ENCODE results near the gene CCDC92.

DNA sequence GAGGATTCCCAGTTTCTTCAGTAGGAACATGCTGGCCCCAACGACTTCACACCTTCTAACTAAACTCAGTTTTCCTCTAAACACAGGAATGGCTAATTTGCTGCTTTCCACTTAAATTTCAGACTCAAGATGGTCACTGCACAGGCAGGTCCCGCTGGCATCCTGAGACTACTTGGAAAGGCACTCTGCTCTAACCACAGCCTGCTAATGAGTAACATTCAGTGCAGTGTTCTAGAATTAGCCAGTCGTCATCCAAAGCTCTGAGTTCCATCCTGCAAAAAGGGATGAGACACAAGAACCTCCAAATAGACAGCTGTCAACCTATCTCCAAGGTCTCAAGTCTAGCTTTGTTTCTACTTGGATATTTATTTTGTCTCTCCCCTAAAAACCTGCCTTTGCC, 6.0 kb downstream of the CCDC92 start:
- no peak for TF ChIP-seq POLR2AphosphoS5 (IDR thresholded peaks at IDR 0.05; ENCODE audit: low read length)
- no peak for TF ChIP-seq ZSCAN29 (IDR thresholded peaks at IDR 0.05)
- TF ChIP-seq, protein P1, sequence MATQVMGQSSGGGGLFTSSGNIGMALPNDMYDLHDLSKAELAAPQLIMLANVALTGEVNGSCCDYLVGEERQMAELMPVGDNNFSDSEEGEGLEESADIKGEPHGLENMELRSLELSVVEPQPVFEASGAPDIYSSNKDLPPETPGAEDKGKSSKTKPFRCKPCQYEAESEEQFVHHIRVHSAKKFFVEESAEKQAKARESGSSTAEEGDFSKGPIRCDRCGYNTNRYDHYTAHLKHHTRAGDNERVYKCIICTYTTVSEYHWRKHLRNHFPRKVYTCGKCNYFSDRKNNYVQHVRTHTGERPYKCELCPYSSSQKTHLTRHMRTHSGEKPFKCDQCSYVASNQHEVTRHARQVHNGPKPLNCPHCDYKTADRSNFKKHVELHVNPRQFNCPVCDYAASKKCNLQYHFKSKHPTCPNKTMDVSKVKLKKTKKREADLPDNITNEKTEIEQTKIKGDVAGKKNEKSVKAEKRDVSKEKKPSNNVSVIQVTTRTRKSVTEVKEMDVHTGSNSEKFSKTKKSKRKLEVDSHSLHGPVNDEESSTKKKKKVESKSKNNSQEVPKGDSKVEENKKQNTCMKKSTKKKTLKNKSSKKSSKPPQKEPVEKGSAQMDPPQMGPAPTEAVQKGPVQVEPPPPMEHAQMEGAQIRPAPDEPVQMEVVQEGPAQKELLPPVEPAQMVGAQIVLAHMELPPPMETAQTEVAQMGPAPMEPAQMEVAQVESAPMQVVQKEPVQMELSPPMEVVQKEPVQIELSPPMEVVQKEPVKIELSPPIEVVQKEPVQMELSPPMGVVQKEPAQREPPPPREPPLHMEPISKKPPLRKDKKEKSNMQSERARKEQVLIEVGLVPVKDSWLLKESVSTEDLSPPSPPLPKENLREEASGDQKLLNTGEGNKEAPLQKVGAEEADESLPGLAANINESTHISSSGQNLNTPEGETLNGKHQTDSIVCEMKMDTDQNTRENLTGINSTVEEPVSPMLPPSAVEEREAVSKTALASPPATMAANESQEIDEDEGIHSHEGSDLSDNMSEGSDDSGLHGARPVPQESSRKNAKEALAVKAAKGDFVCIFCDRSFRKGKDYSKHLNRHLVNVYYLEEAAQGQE (IDR thresholded peaks at IDR 0.05; ENCODE audit: low read depth, low read length), result no peak
- TF ChIP-seq, protein P2, sequence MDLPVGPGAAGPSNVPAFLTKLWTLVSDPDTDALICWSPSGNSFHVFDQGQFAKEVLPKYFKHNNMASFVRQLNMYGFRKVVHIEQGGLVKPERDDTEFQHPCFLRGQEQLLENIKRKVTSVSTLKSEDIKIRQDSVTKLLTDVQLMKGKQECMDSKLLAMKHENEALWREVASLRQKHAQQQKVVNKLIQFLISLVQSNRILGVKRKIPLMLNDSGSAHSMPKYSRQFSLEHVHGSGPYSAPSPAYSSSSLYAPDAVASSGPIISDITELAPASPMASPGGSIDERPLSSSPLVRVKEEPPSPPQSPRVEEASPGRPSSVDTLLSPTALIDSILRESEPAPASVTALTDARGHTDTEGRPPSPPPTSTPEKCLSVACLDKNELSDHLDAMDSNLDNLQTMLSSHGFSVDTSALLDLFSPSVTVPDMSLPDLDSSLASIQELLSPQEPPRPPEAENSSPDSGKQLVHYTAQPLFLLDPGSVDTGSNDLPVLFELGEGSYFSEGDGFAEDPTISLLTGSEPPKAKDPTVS (IDR thresholded peaks at IDR 0.05; ENCODE audit: low read depth, low read length), result no peak
- TF ChIP-seq, protein P3, sequence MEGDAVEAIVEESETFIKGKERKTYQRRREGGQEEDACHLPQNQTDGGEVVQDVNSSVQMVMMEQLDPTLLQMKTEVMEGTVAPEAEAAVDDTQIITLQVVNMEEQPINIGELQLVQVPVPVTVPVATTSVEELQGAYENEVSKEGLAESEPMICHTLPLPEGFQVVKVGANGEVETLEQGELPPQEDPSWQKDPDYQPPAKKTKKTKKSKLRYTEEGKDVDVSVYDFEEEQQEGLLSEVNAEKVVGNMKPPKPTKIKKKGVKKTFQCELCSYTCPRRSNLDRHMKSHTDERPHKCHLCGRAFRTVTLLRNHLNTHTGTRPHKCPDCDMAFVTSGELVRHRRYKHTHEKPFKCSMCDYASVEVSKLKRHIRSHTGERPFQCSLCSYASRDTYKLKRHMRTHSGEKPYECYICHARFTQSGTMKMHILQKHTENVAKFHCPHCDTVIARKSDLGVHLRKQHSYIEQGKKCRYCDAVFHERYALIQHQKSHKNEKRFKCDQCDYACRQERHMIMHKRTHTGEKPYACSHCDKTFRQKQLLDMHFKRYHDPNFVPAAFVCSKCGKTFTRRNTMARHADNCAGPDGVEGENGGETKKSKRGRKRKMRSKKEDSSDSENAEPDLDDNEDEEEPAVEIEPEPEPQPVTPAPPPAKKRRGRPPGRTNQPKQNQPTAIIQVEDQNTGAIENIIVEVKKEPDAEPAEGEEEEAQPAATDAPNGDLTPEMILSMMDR (IDR thresholded peaks at IDR 0.05 in 2 of 3, conservative IDR thresholded peaks at IDR 0.05 in 1 of 3; ENCODE audit: control insufficient read depth in 2 of 3, extremely low read depth in 1 of 3, insufficient read depth in 1 of 3, low read depth in 3 of 3, low read length in 3 of 3), result no peak
- no peak for TF ChIP-seq SUZ12 (IDR thresholded peaks at IDR 0.05; ENCODE audit: unreplicated experiment)
- TF ChIP-seq GATAD2B (conservative IDR thresholded peaks at IDR 0.05; ENCODE audit: low read depth), result no peak
- no peak for TF ChIP-seq RCOR1 (conservative IDR thresholded peaks at IDR 0.05; ENCODE audit: low read depth, low read length)
- no peak for TF ChIP-seq NFXL1 (IDR thresholded peaks at IDR 0.05; ENCODE audit: borderline replicate concordance)
- TF ChIP-seq CHD2 (IDR thresholded peaks at IDR 0.05; ENCODE audit: borderline replicate concordance, low read depth, low read length), result no peak

Measured in GM12878 (cell line).